K562 (cell line): ENCODE measurements around the gene DLGAP1. TPM values are rescaled to one million over a fixed set of nuclear protein-coding genes. Genes with fewer than 3 reads are reported as not detected.

Source experiments
- ARID2 ChIP-seq: fragments of 450-650 bp; IDR thresholded peaks from 2 replicates; pipeline ENCODE4 v1.6.1; 2017; ENCODE audit warnings: antibody characterized with exemption, mild to moderate bottlenecking
- ELK3 ChIP-seq: fragments of 450-650 bp; formaldehyde crosslinking; IDR thresholded peaks from 2 replicates; pipeline ENCODE4 v1.4.0; 2020; ENCODE audit warnings: mild to moderate bottlenecking
- ETS2 ChIP-seq: IDR thresholded peaks from 2 replicates; pipeline ENCODE4 v1.6.1; 2016; ENCODE audit warnings: borderline replicate concordance, missing genetic modification characterization, mild to moderate bottlenecking, moderate library complexity, missing compliant biosample characterization; ENCODE audit not compliant: poor library complexity, severe bottlenecking
- HEY1 ChIP-seq: fragments of 250-450 bp; sonication (Bioruptor Pico); IDR thresholded peaks from 2 replicates; pipeline ENCODE4 v1.5.0; 2020; ENCODE audit warnings: mild to moderate bottlenecking, moderate library complexity, borderline replicate concordance
- KDM5B ChIP-seq: fragments of 200-600 bp; sonication (generic); IDR thresholded peaks from 2 replicates; pipeline ENCODE4 v1.6.1; 2012; ENCODE audit warnings: low read depth, mild to moderate bottlenecking, moderate library complexity, low read length, control low read depth, inconsistent platforms; ENCODE audit not compliant: insufficient replicate concordance
- MYC ChIP-seq, 2 experiments: fragments of 250-450 bp in 1 of 2; sonication (Bioruptor Pico) in 1 of 2; IDR thresholded peaks; 2 replicates each; pipeline versions ENCODE4 v1.5.1 to v1.6.1; 2012 to 2021; ENCODE audit warnings: low read depth in 2 of 2, borderline replicate concordance in 1 of 2, improper control_type of control experiment in 1 of 2, low read length in 1 of 2, mild to moderate bottlenecking in 1 of 2, moderate library complexity in 1 of 2
- NR4A1 ChIP-seq, 2 experiments: fragments of 250-450 bp in 1 of 2; fragments of 450-650 bp in 1 of 2; sonication (Bioruptor Pico) in 1 of 2; IDR thresholded peaks; 2 replicates each; pipeline versions ENCODE4 v1.4.0 to v1.6.1; 2016 to 2020; ENCODE audit warnings: mild to moderate bottlenecking in 2 of 2, missing compliant biosample characterization in 1 of 2, missing genetic modification characterization in 1 of 2, moderate library complexity in 1 of 2
- PPARD ChIP-seq: fragments of 250-450 bp; sonication (Bioruptor Pico); IDR thresholded peaks from 2 replicates; pipeline ENCODE4 v1.8.0; 2022; ENCODE audit warnings: inconsistent platforms, mild to moderate bottlenecking, moderate library complexity
- RBFOX2 ChIP-seq: fragments of 200-400 bp; formaldehyde crosslinking; IDR thresholded peaks from 2 replicates; pipeline ENCODE4 v1.6.1; 2017; ENCODE audit warnings: low read depth, mild to moderate bottlenecking, low read length, moderate library complexity
- TOE1 ChIP-seq, 2 experiments: fragments of 450-650 bp in 1 of 2; sonication (generic) in 1 of 2; formaldehyde crosslinking in 1 of 2; IDR thresholded peaks; 2 replicates each; pipeline versions ENCODE4 v1.7.1 to v1.8.0; 2016 to 2022; ENCODE audit warnings: borderline replicate concordance in 2 of 2, mild to moderate bottlenecking in 2 of 2, antibody characterized with exemption in 1 of 2, inconsistent platforms in 1 of 2, low read depth in 1 of 2, missing genetic modification reagents in 1 of 2, moderate library complexity in 1 of 2
- ZBTB26 ChIP-seq: fragments of 450-650 bp; formaldehyde crosslinking; IDR thresholded peaks from 2 replicates; pipeline ENCODE4 v1.4.0; 2022; ENCODE audit warnings: missing genetic modification characterization
- ZNF165 ChIP-seq: fragments of 250-450 bp; sonication (Bioruptor Pico); IDR thresholded peaks from 2 replicates; pipeline ENCODE4 v1.4.0; 2020; ENCODE audit warnings: borderline replicate concordance
- ZNF444 ChIP-seq: fragments of 250-450 bp; sonication (Bioruptor Pico); IDR thresholded peaks from 2 replicates; pipeline ENCODE4 v1.4.0; 2020; ENCODE audit warnings: mild to moderate bottlenecking, moderate library complexity
- ZNF445 ChIP-seq: fragments of 250-450 bp; sonication (Bioruptor Pico); IDR thresholded peaks from 2 replicates; pipeline ENCODE4 v1.4.0; 2020; ENCODE audit warnings: low read depth, mild to moderate bottlenecking, moderate library complexity
- ZNF57 ChIP-seq: fragments of 450-650 bp; formaldehyde crosslinking; IDR thresholded peaks from 2 replicates; pipeline ENCODE4 v1.4.0; 2020; ENCODE audit warnings: mild to moderate bottlenecking, moderate library complexity
- ZNF75A ChIP-seq: fragments of 450-650 bp; formaldehyde crosslinking; IDR thresholded peaks from 2 replicates; pipeline ENCODE4 v1.4.0; 2020; ENCODE audit warnings: mild to moderate bottlenecking
- polyA plus RNA-seq, 8 experiments: library from polyadenylated mRNA; depleted of rRNA in 4 of 8; stranded (reverse) in 5 of 8; unstranded in 3 of 8; fragments of >200 nt; fragmentation: Nextera tagmentation in 2 of 8; fragmentation: Illumina TruSeq in 1 of 8; extraction: Ambion mirVana in 2 of 8; extraction: Trizol in 1 of 8; gene quantifications; 2 replicates each; pipeline versions ENCODE4 v1.2.1 to v1.2.3, GENCODE V29; 2011 to 2014; ENCODE audit warnings: inconsistent platforms in 1 of 8, missing spikeins in 1 of 8
- total RNA-seq, 7 experiments: library from RNA; depleted of rRNA in 6 of 7; stranded (reverse); fragments of >200 nt in 6 of 7; fragmentation: Illumina TruSeq in 2 of 7; extraction: Trizol in 2 of 7; gene quantifications; 2 replicates each; pipeline versions ENCODE4 v1.2.1 to v1.2.3, GENCODE V29; 2011 to 2021; ENCODE audit warnings: low replicate concordance in 1 of 7
- TF ChIP-seq, protein P1 (sequence below): sonication (generic); formaldehyde crosslinking; IDR thresholded peaks from 2 replicates; pipeline ENCODE4 v1.8.0; 2022; ENCODE audit warnings: missing genetic modification reagents, mild to moderate bottlenecking, borderline replicate concordance

Gene DLGAP1
- total and polyA plus RNA-seq, 9 of the 15 experiments (the other 6 are each of a cell fraction or from before 2014, with no cell fraction given): 0.04 to 0.22 (median 0.08) TPM

- TF ChIP-seq ZBTB26 (no peak; the same call in 1 of the 2 replicates), ZNF57 (CRISPR knock-in tag) (no peak), PPARD (no peak), MYC (IDR thresholded peaks at IDR 0.05; ENCODE audit: low read depth, low read length) (no peak), MYC (CRISPR knock-in tag; IDR thresholded peaks at IDR 0.05; ENCODE audit: borderline replicate concordance, low read depth) (peak; percentile 64; the same call in 1 of the 2 replicates), RBFOX2 (peak; percentile 63; the same call in 1 of the 2 replicates), HEY1 (CRISPR knock-in tag) (no peak), ETS2 (tag) (no peak), KDM5B (peak; percentile 3), ARID2 (no peak), ZNF444 (CRISPR knock-in tag) (no peak), TOE1 (IDR thresholded peaks at IDR 0.05; ENCODE audit: borderline replicate concordance) (no peak), TOE1 (CRISPR knock-in tag; IDR thresholded peaks at IDR 0.05; ENCODE audit: borderline replicate concordance, low read depth) (no peak), NR4A1 (CRISPR knock-in tag; IDR thresholded peaks at IDR 0.05) (0 out of 2 replicates have a peak, but pooled peaks have one; percentile 28), NR4A1 (tag; IDR thresholded peaks at IDR 0.05) (peak; percentile 64), ZNF445 (CRISPR knock-in tag) (0 out of 2 replicates have a peak, but pooled peaks have one; percentile 9), ZNF165 (CRISPR knock-in tag) (0 out of 2 replicates have a peak, but pooled peaks have one; percentile 36), ZNF75A (no peak), ELK3 (no peak)
- TF ChIP-seq, protein P1, sequence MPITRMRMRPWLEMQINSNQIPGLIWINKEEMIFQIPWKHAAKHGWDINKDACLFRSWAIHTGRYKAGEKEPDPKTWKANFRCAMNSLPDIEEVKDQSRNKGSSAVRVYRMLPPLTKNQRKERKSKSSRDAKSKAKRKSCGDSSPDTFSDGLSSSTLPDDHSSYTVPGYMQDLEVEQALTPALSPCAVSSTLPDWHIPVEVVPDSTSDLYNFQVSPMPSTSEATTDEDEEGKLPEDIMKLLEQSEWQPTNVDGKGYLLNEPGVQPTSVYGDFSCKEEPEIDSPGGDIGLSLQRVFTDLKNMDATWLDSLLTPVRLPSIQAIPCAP (CRISPR knock-in tag): no peak
These were observed 860.2 kb downstream of the DLGAP1 start (continued) for GRCh38 chr18:3594760-3595368.
